ELR (cell line): ENCODE results near the gene PCMT1.
"Not testable (repeated sequence)": the region's sequence is repeated elsewhere in the genome, so short reads cannot be mapped to it uniquely, and the experiment has no call there.

Source experiments
- DNase-seq: peaks from one replicate; pipeline ENCODE4 v3.0.0-alpha.2; 2015; ENCODE audit warnings: low read depth

The PCMT1 gene

GRCh38 chr6:149749594-149750135 is at the start of gene PCMT1:
Gene PCMT1 (plus strand): TSS chr6:149749741. CDS start chr6:149749902, 161 bp downstream.
- peak; percentile 95 for DNase-seq

- no peak for DNase-seq
Observed at GRCh38 chr6:149701714-149702113, 47.8 kb upstream of the PCMT1 start.

GRCh38 chr6:149711711-149712110 is 37.8 kb upstream of the PCMT1 start:
- no peak for DNase-seq

- DNase-seq: no peak
Observed at GRCh38 chr6:149714442-149714841, 35.1 kb upstream of the PCMT1 start.

GRCh38 chr6:149716181-149716963 is 33.2 kb upstream of the PCMT1 start:
- peak; percentile 33 for DNase-seq

GRCh38 chr6:149717255-149717587 is 32.3 kb upstream of the PCMT1 start:
- DNase-seq: no peak

GRCh38 chr6:149717588-149718458 is 31.7 kb upstream of the PCMT1 start, which contains the start of gene LATS1:
Gene LATS1 (minus strand): TSS chr6:149718101. CDS start chr6:149702126, 15,975 bp downstream.
- peak; percentile 90 for DNase-seq

- no peak for DNase-seq
Observed at GRCh38 chr6:149719531-149719930, 30.0 kb upstream of the PCMT1 start.

GRCh38 chr6:149723262-149723661 is 26.3 kb upstream of the PCMT1 start:
- no peak for DNase-seq

GRCh38 chr6:149723771-149724417 is 25.6 kb upstream of the PCMT1 start:
- peak; percentile 86 for DNase-seq

GRCh38 chr6:149725785-149726184 is 23.8 kb upstream of the PCMT1 start:
- DNase-seq: no peak

- no peak for DNase-seq
Observed at GRCh38 chr6:149727793-149728498, 21.6 kb upstream of the PCMT1 start.

- no peak for DNase-seq
Observed at GRCh38 chr6:149728499-149729234, 20.9 kb upstream of the PCMT1 start.

GRCh38 chr6:149729824-149730223 is 19.7 kb upstream of the PCMT1 start:
- DNase-seq: no peak

GRCh38 chr6:149733089-149733720 is 16.3 kb upstream of the PCMT1 start:
- no peak for DNase-seq

GRCh38 chr6:149734915-149735314 is 14.6 kb upstream of the PCMT1 start:
- DNase-seq: no peak

- not testable (repeated sequence) for DNase-seq
Observed at GRCh38 chr6:149745252-149745651, 4.3 kb upstream of the PCMT1 start.

GRCh38 chr6:149746147-149746946 is 3.2 kb upstream of the PCMT1 start, which contains the start of gene NUP43:
Gene NUP43 (minus strand): TSS chr6:149746529. CDS start chr6:149746495, 34 bp downstream.
- peak; percentile 98 for DNase-seq

GRCh38 chr6:149749082-149749593 is 403 bp upstream of the PCMT1 start:
- DNase-seq: not testable (repeated sequence)
